HepG2 (cell line): Measurements from ENCODE around the gene ABCB8. TPM values are rescaled to one million over a fixed set of nuclear protein-coding genes. Genes with fewer than 3 reads are reported as not detected.

Experiments
- ESRRA ChIP-seq: sonication (generic); formaldehyde crosslinking; IDR thresholded peaks from 2 replicates; pipeline ENCODE4 v1.5.1; 2020; ENCODE audit warnings: mild to moderate bottlenecking, low read depth, missing genetic modification reagents
- IRF2 ChIP-seq: IDR thresholded peaks from 2 replicates; pipeline ENCODE4 v1.6.1; 2018; ENCODE audit warnings: missing genetic modification reagents, missing compliant biosample characterization
- KDM5A ChIP-seq: fragments of 200-600 bp; sonication (generic); IDR thresholded peaks from 2 replicates; pipeline ENCODE4 v1.7.0; 2018; ENCODE audit warnings: antibody characterized with exemption, mild to moderate bottlenecking, low read length, borderline replicate concordance
- KLF12 ChIP-seq: sonication (generic); formaldehyde crosslinking; IDR thresholded peaks from 2 replicates; pipeline ENCODE4 v1.4.0; 2020; ENCODE audit warnings: missing genetic modification reagents, borderline replicate concordance
- MED1 ChIP-seq: sonication (generic); formaldehyde crosslinking; IDR thresholded peaks from 2 replicates; pipeline ENCODE4 v1.4.0; 2020; ENCODE audit warnings: missing genetic modification reagents
- MTERF4 ChIP-seq: sonication (generic); formaldehyde crosslinking; IDR thresholded peaks from 2 replicates; pipeline ENCODE4 v1.8.0; 2023; ENCODE audit warnings: mild to moderate bottlenecking, missing genetic modification reagents
- MXD3 ChIP-seq: IDR thresholded peaks from 2 replicates; pipeline ENCODE4 v1.6.1; 2016; ENCODE audit warnings: mild to moderate bottlenecking, missing biosample characterization, missing genetic modification reagents
- MZF1 ChIP-seq: sonication (generic); formaldehyde crosslinking; IDR thresholded peaks from 2 replicates; pipeline ENCODE4 v1.8.1; 2023; ENCODE audit warnings: mild to moderate bottlenecking, missing genetic modification reagents, borderline replicate concordance
- NR2C2 ChIP-seq: sonication (generic); formaldehyde crosslinking; IDR thresholded peaks from 2 replicates; pipeline ENCODE4 v1.4.0; 2020; ENCODE audit warnings: missing genetic modification reagents, mild to moderate bottlenecking, moderate library complexity, borderline replicate concordance
- PPARG ChIP-seq: conservative IDR thresholded peaks from 2 replicates; pipeline ENCODE4 v1.6.1; 2016; ENCODE audit warnings: missing biosample characterization, missing genetic modification reagents
- RBM39 ChIP-seq: fragments of 200-400 bp; formaldehyde crosslinking; IDR thresholded peaks from one replicate; pipeline ENCODE4 v1.6.1; 2018; ENCODE audit warnings: antibody characterized with exemption, mild to moderate bottlenecking, low read depth, low read length; ENCODE audit not compliant: poor library complexity, severe bottlenecking
- REL ChIP-seq: sonication (generic); formaldehyde crosslinking; conservative IDR thresholded peaks from 2 replicates; pipeline ENCODE4 v1.8.0; 2022; ENCODE audit warnings: mild to moderate bottlenecking, missing genetic modification reagents, moderate library complexity
- TFDP2 ChIP-seq: sonication (generic); formaldehyde crosslinking; IDR thresholded peaks from 2 replicates; pipeline ENCODE4 v1.4.0; 2020; ENCODE audit warnings: missing genetic modification reagents
- TOPORS ChIP-seq: sonication (generic); formaldehyde crosslinking; IDR thresholded peaks from 2 replicates; pipeline ENCODE4 v1.8.0; 2023; ENCODE audit warnings: mild to moderate bottlenecking, missing genetic modification reagents
- ZBTB44 ChIP-seq: sonication (generic); formaldehyde crosslinking; IDR thresholded peaks from 2 replicates; pipeline ENCODE4 v1.4.0; 2020; ENCODE audit warnings: missing genetic modification reagents
- ZFY ChIP-seq: sonication (generic); formaldehyde crosslinking; IDR thresholded peaks from 2 replicates; pipeline ENCODE4 v1.4.0; 2020; ENCODE audit warnings: missing genetic modification reagents
- ZNF430 ChIP-seq: sonication (generic); formaldehyde crosslinking; IDR thresholded peaks from 2 replicates; pipeline ENCODE4 v1.9.0; 2021; ENCODE audit warnings: mild to moderate bottlenecking, missing genetic modification reagents
- ZNF484 ChIP-seq: sonication (generic); formaldehyde crosslinking; IDR thresholded peaks from 2 replicates; pipeline ENCODE4 v1.5.1; 2020; ENCODE audit warnings: mild to moderate bottlenecking, low read depth, missing genetic modification reagents, borderline replicate concordance
- ZNF501 ChIP-seq: sonication (generic); formaldehyde crosslinking; IDR thresholded peaks from 2 replicates; pipeline ENCODE4 v1.5.1; 2020; ENCODE audit warnings: mild to moderate bottlenecking, moderate library complexity, missing genetic modification reagents
- ZNF652 ChIP-seq: IDR thresholded peaks from 2 replicates; pipeline ENCODE4 v1.6.1; 2016; ENCODE audit warnings: low read depth, borderline replicate concordance
- ZNF691 ChIP-seq: sonication (generic); formaldehyde crosslinking; IDR thresholded peaks from 2 replicates; pipeline ENCODE4 v1.4.0; 2020; ENCODE audit warnings: missing genetic modification reagents, low read depth, mild to moderate bottlenecking, borderline replicate concordance
- ZNF773 ChIP-seq: sonication (generic); formaldehyde crosslinking; IDR thresholded peaks from 2 replicates; pipeline ENCODE4 v1.4.0; 2020; ENCODE audit warnings: missing genetic modification reagents, borderline replicate concordance
- ZNF841 ChIP-seq: sonication (generic); formaldehyde crosslinking; IDR thresholded peaks from 2 replicates; pipeline ENCODE4 v1.8.1; 2023; ENCODE audit warnings: missing genetic modification reagents, borderline replicate concordance
- polyA plus RNA-seq, 8 experiments: library from polyadenylated mRNA; depleted of rRNA in 3 of 8; stranded (reverse) in 7 of 8; unstranded in 1 of 8; fragments of >200 nt; fragmentation: Illumina TruSeq in 4 of 8; extraction: Trizol in 4 of 8; gene quantifications; 2 replicates each; pipeline versions ENCODE4 v1.2.1 to v1.2.3, GENCODE V29; 2011 to 2016; ENCODE audit warnings: low read depth in 4 of 8, missing spikeins in 1 of 8, mixed read lengths in 1 of 8; ENCODE audit not compliant: insufficient read depth in 1 of 8
- total RNA-seq, 5 experiments: library from RNA; depleted of rRNA; stranded (reverse); fragments of >200 nt; fragmentation: Illumina TruSeq; extraction: Trizol; gene quantifications; 2 replicates each; pipeline ENCODE4 v1.2.3, GENCODE V29; 2016; ENCODE audit warnings: low read depth in 1 of 5

ABCB8 gene
- total and polyA plus RNA-seq, 2 of the 13 experiments (the other 11 are each of a cell fraction or from before 2014, with no cell fraction given), result 6.6 to 16.7 TPM

- TF ChIP-seq IRF2 (CRISPR knock-in tag) (no peak), ZFY (CRISPR knock-in tag) (no peak; the same call in 1 of the 2 replicates), KDM5A (0 out of 2 replicates have a peak, but pooled peaks have one; percentile 36), MXD3 (CRISPR knock-in tag) (no peak), ZBTB44 (CRISPR knock-in tag) (0 out of 2 replicates have a peak, but pooled peaks have one; percentile 12), ESRRA (CRISPR knock-in tag) (no peak), RBM39 (no peak), ZNF501 (CRISPR knock-in tag) (0 out of 2 replicates have a peak, but pooled peaks have one; percentile 1), ZNF652 (CRISPR knock-in tag) (no peak), ZNF430 (CRISPR knock-in tag) (0 out of 2 replicates have a peak, but pooled peaks have one; percentile 5), MTERF4 (0 out of 2 replicates have a peak, but pooled peaks have one; percentile 49), ZNF691 (CRISPR knock-in tag) (0 out of 2 replicates have a peak, but pooled peaks have one; percentile 21), NR2C2 (CRISPR knock-in tag) (peak; percentile 1; the same call in 1 of the 2 replicates), KLF12 (CRISPR knock-in tag) (0 out of 2 replicates have a peak, but pooled peaks have one; percentile 5), MED1 (CRISPR knock-in tag) (peak; percentile 12; the same call in 1 of the 2 replicates), ZNF773 (0 out of 2 replicates have a peak, but pooled peaks have one; percentile 9), ZNF841 (CRISPR knock-in tag) (0 out of 2 replicates have a peak, but pooled peaks have one; percentile 48), ZNF484 (CRISPR knock-in tag) (no peak), PPARG (CRISPR knock-in tag) (0 out of 2 replicates have a peak, but pooled peaks have one; percentile 11), TOPORS (CRISPR knock-in tag) (no peak; the same call in 1 of the 2 replicates), REL (CRISPR knock-in tag) (0 out of 2 replicates have a peak, but pooled peaks have one; percentile 54), MZF1 (CRISPR knock-in tag) (no peak), TFDP2 (0 out of 2 replicates have a peak, but pooled peaks have one; percentile 7)
Observed at GRCh38 chr7:151081170-151082101, 53.2 kb downstream of the ABCB8 start (continued).
